ENCODE results near the gene SCT.

The SCT gene

GRCh38 chr11:608791-609251 lies 18.2 kb downstream of the SCT start:
- no peak for DNase-seq

- no peak for DNase-seq
Observed at GRCh38 chr11:607971-608659, 18.9 kb downstream of the SCT start.

GRCh38 chr11:607020-607780 lies 19.8 kb downstream of the SCT start:
- DNase-seq: no peak

- no peak for DNase-seq
Observed at GRCh38 chr11:606245-606644, 20.7 kb downstream of the SCT start.

GRCh38 chr11:605286-606129 lies 21.5 kb downstream of the SCT start:
- DNase-seq: no peak

GRCh38 chr11:603154-603553 lies 23.8 kb downstream of the SCT start:
- no peak for DNase-seq

GRCh38 chr11:601573-602245 lies 25.3 kb downstream of the SCT start:
- DNase-seq: no peak

GRCh38 chr11:598005-598680 lies 28.8 kb downstream of the SCT start:
- DNase-seq: no peak

GRCh38 chr11:597166-597725 lies 29.7 kb downstream of the SCT start:
- no peak for DNase-seq

- no peak for DNase-seq
Observed at GRCh38 chr11:596374-596773, 30.6 kb downstream of the SCT start.

- no peak for DNase-seq
Observed at GRCh38 chr11:595400-595799, 31.6 kb downstream of the SCT start.

GRCh38 chr11:593347-593746 lies 33.6 kb downstream of the SCT start:
- DNase-seq: no peak

GRCh38 chr11:592918-593317 lies 34.1 kb downstream of the SCT start:
- DNase-seq: no peak

GRCh38 chr11:592501-592900 lies 34.5 kb downstream of the SCT start:
- no peak for DNase-seq

- DNase-seq: no peak
Observed at GRCh38 chr11:590997-591396, 36.0 kb downstream of the SCT start.

- DNase-seq: no peak
Observed at GRCh38 chr11:589798-590197, 37.2 kb downstream of the SCT start.

- no peak for DNase-seq
Observed at GRCh38 chr11:587978-588380, 39.0 kb downstream of the SCT start.

GRCh38 chr11:587546-587945 lies 39.4 kb downstream of the SCT start:
- DNase-seq: no peak

GRCh38 chr11:586376-587316 lies 40.3 kb downstream of the SCT start:
- no peak for DNase-seq

- no peak for DNase-seq
Observed at GRCh38 chr11:584287-584686, 42.7 kb downstream of the SCT start.

GRCh38 chr11:581752-582151 lies 45.2 kb downstream of the SCT start:
- DNase-seq: no peak

Measured in NCI-H1436 treated with DMSO at 0.1 percent for 48 hours (cell line).